OCI-LY7 (cell line): ENCODE data around the gene MLLT10.

Experiments
- CTCF ChIP-seq: fragments of 200-600 bp; sonication (generic); conservative IDR thresholded peaks from 2 replicates; pipeline ENCODE4 v1.5.1; 2014; ENCODE audit warnings: mild to moderate bottlenecking, antibody characterized with exemption, low read length, moderate library complexity, mixed read lengths
- EZH2phosphoT487 ChIP-seq: fragments of 200-600 bp; sonication (generic); IDR thresholded peaks from 2 replicates; pipeline ENCODE4 v1.6.1; 2018; ENCODE audit warnings: low read depth, borderline replicate concordance, mild to moderate bottlenecking, mixed run types, antibody characterized with exemption, low read length, moderate library complexity, mixed read lengths

GRCh38 chr10:21488246-21488956 lies 45.6 kb upstream of the MLLT10 start:
- TF ChIP-seq CTCF (no peak), EZH2phosphoT487 (no peak)
